Keratinocyte (primary cell): ENCODE measurements around the gene PTGDS. TPM values are rescaled to one million over a fixed set of nuclear protein-coding genes. Genes with fewer than 3 reads are reported as not detected.
A peak's percentile ranks its signal among the peaks of the same experiment; 100 is the strongest.

Experiments
- DNase-seq: peaks from one replicate; pipeline ENCODE4 v3.0.0-alpha.2; 2011; ENCODE audit warnings: low read depth, missing footprints, low spot score
- FAIRE-seq: peaks from 2 replicates; lab custom pipeline; 2011; peaks lifted over from hg19 to GRCh38; lab: Jason Lieb, UNC
- H2AFZ ChIP-seq: 2 replicates; pipeline ENCODE4 v1.6.0; 2012; ENCODE audit warnings: low read length, control low read depth, inconsistent platforms; ENCODE audit not compliant: control insufficient read depth
- H3K27ac ChIP-seq: 2 replicates; pipeline ENCODE4 v1.5.1; 2011; ENCODE audit warnings: low read length; ENCODE audit not compliant: control insufficient read depth, insufficient read depth
- H3K27me3 ChIP-seq: 3 replicates; pipeline ENCODE4 v1.6.0; 2011; ENCODE audit warnings: low read length; ENCODE audit not compliant: control insufficient read depth, insufficient read depth; ENCODE audit errors: extremely low read depth
- H3K36me3 ChIP-seq, 2 experiments: 2 replicates in 1 of 2; 3 replicates in 1 of 2; pipeline ENCODE4 v1.5.1; 2011; ENCODE audit warnings: low read length in 2 of 2, mild to moderate bottlenecking in 1 of 2; ENCODE audit not compliant: control insufficient read depth in 2 of 2, insufficient read depth in 2 of 2; ENCODE audit errors: extremely low read depth in 1 of 2
- H3K4me1 ChIP-seq: 3 replicates; pipeline ENCODE4 v1.5.1; 2011; ENCODE audit warnings: low read length; ENCODE audit not compliant: control insufficient read depth, insufficient read depth; ENCODE audit errors: extremely low read depth
- H3K4me2 ChIP-seq: 3 replicates; pipeline ENCODE4 v1.6.0; 2011; ENCODE audit warnings: low read depth, low read length; ENCODE audit not compliant: control insufficient read depth, insufficient read depth; ENCODE audit errors: extremely low read depth
- H3K4me3 ChIP-seq, 3 experiments: fragments of 200-600 bp in 1 of 3; sonication (generic) in 1 of 3; 2 replicates in 2 of 3; 3 replicates in 1 of 3; pipeline ENCODE4 v1.5.1; 2011 to 2016; ENCODE audit warnings: low read length in 3 of 3, mild to moderate bottlenecking in 3 of 3, control low read depth in 2 of 3, inconsistent platforms in 1 of 3, low read depth in 1 of 3, mixed read lengths in 1 of 3, mixed run types in 1 of 3, moderate library complexity in 1 of 3; ENCODE audit not compliant: control insufficient read depth in 2 of 3, insufficient read depth in 2 of 3; ENCODE audit errors: extremely low read depth in 1 of 3
- H3K79me2 ChIP-seq: 2 replicates; pipeline ENCODE4 v1.6.0; 2012; ENCODE audit warnings: low read length; ENCODE audit not compliant: control insufficient read depth, insufficient read depth
- H3K9ac ChIP-seq: 3 replicates; pipeline ENCODE4 v1.6.0; 2011; ENCODE audit warnings: low read length; ENCODE audit not compliant: control insufficient read depth, insufficient read depth; ENCODE audit errors: extremely low read depth
- H3K9me1 ChIP-seq: 3 replicates; pipeline ENCODE4 v1.6.0; 2011; ENCODE audit warnings: low read length; ENCODE audit not compliant: control insufficient read depth, insufficient read depth; ENCODE audit errors: extremely low read depth
- H3K9me3 ChIP-seq: 2 replicates; pipeline ENCODE4 v1.5.1; 2012; ENCODE audit warnings: low read depth, low read length; ENCODE audit not compliant: control insufficient read depth
- H4K20me1 ChIP-seq: 3 replicates; pipeline ENCODE4 v1.6.0; 2011; ENCODE audit warnings: low read length; ENCODE audit not compliant: control insufficient read depth, insufficient read depth; ENCODE audit errors: extremely low read depth
- EZH2 ChIP-seq: IDR thresholded peaks from one replicate; pipeline ENCODE4 v1.6.1; 2012; ENCODE audit warnings: inconsistent platforms, mild to moderate bottlenecking, low read length, moderate library complexity
- dilution Hi-C: fragments of 300-500 bp; cut with MboI; formaldehyde crosslinking; loops from one replicate; pipeline ENCODE4 v1.7.0; 2020; ENCODE audit warnings: low sequenced_read_pairs; ENCODE audit not compliant: extremely low pct_ligation_motif_present
- polyA plus RNA-seq, 5 experiments: library from polyadenylated mRNA; depleted of rRNA in 3 of 5; stranded (reverse) in 3 of 5; stranded (forward) in 1 of 5; unstranded in 1 of 5; fragments of >200 nt; gene quantifications; 1 replicate in 1 of 5; 2 replicates in 3 of 5; 3 replicates in 1 of 5; pipeline versions ENCODE4 v1.2.1 to v1.2.3, GENCODE V29; 2011 to 2012; ENCODE audit warnings: missing spikeins in 2 of 5, low read depth in 1 of 5, low replicate concordance in 1 of 5
- TF ChIP-seq, protein P1 (sequence below), 3 experiments: IDR thresholded peaks in 1 of 3; conservative IDR thresholded peaks in 1 of 3; optimal IDR thresholded peaks in 1 of 3; 2 replicates in 2 of 3; 3 replicates in 1 of 3; pipeline versions ENCODE3 to v1.5.1; 2011; ENCODE audit warnings: low read length in 3 of 3, mild to moderate bottlenecking in 3 of 3, moderate library complexity in 2 of 3, control low read depth in 1 of 3, inconsistent platforms in 1 of 3; ENCODE audit not compliant: insufficient read depth in 2 of 3; ENCODE audit errors: extremely low read depth in 1 of 3

Gene PTGDS
- polyA plus RNA-seq, 1 donor (not counting 4 experiments of a cell fraction or from before 2014, with no cell fraction given) = not detected

- FAIRE-seq (peak; percentile 9), DNase-seq (peak; percentile 36)
- H3K4me3 ChIP-seq = peak within 1 kb of the TSS; percentile 73 to 87 (median 85)
- H4K20me1 ChIP-seq = no peaks in the 10 kb centered on the region
- H3K4me2 ChIP-seq = peak within 1 kb of the TSS; percentile 83
- dilution Hi-C loops = loop anchor here (25.0 kb wide), 1 partner anchor 132 kb away; the partner anchor contains the start of gene RABL6
- H3K79me2 ChIP-seq = peaks cover 31% of the 10 kb centered on the region
- H3K9me3 ChIP-seq = no peaks in the 10 kb centered on the region
- H3K27ac ChIP-seq = peak within 1 kb of the TSS; percentile 67
- TF ChIP-seq, protein P1, sequence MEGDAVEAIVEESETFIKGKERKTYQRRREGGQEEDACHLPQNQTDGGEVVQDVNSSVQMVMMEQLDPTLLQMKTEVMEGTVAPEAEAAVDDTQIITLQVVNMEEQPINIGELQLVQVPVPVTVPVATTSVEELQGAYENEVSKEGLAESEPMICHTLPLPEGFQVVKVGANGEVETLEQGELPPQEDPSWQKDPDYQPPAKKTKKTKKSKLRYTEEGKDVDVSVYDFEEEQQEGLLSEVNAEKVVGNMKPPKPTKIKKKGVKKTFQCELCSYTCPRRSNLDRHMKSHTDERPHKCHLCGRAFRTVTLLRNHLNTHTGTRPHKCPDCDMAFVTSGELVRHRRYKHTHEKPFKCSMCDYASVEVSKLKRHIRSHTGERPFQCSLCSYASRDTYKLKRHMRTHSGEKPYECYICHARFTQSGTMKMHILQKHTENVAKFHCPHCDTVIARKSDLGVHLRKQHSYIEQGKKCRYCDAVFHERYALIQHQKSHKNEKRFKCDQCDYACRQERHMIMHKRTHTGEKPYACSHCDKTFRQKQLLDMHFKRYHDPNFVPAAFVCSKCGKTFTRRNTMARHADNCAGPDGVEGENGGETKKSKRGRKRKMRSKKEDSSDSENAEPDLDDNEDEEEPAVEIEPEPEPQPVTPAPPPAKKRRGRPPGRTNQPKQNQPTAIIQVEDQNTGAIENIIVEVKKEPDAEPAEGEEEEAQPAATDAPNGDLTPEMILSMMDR (optimal IDR thresholded peaks at IDR 0.05 in 1 of 3, IDR thresholded peaks at IDR 0.05 in 1 of 3, conservative IDR thresholded peaks at IDR 0.05 in 1 of 3; ENCODE audit: extremely low read depth in 1 of 3, insufficient read depth in 2 of 3, low read length in 3 of 3) = peak in 2 of 3 experiments; percentile 81 to 97
- TF ChIP-seq EZH2 = no peak
- peak within 1 kb of the TSS; percentile 40 for H2AFZ ChIP-seq
- no peaks in the 10 kb centered on the region for H3K27me3 ChIP-seq
- peaks cover 15 to 24% of the 10 kb centered on the region in 2 experiments for H3K36me3 ChIP-seq
- no peaks in the 10 kb centered on the region for H3K9me1 ChIP-seq
- H3K9ac ChIP-seq = peak within 1 kb of the TSS; percentile 80
- peaks cover 14% of the 10 kb centered on the region for H3K4me1 ChIP-seq
These were observed 32.6 kb upstream of the PTGDS start, which contains the start of the genes C8G and FBXW5 for GRCh38 chr9:136944519-136945332. Gene C8G (plus strand): TSS chr9:136945243. CDS start chr9:136945321, 78 bp downstream. Gene FBXW5 (minus strand): TSS chr9:136944738. CDS start chr9:136944083, 655 bp downstream.

DNA sequence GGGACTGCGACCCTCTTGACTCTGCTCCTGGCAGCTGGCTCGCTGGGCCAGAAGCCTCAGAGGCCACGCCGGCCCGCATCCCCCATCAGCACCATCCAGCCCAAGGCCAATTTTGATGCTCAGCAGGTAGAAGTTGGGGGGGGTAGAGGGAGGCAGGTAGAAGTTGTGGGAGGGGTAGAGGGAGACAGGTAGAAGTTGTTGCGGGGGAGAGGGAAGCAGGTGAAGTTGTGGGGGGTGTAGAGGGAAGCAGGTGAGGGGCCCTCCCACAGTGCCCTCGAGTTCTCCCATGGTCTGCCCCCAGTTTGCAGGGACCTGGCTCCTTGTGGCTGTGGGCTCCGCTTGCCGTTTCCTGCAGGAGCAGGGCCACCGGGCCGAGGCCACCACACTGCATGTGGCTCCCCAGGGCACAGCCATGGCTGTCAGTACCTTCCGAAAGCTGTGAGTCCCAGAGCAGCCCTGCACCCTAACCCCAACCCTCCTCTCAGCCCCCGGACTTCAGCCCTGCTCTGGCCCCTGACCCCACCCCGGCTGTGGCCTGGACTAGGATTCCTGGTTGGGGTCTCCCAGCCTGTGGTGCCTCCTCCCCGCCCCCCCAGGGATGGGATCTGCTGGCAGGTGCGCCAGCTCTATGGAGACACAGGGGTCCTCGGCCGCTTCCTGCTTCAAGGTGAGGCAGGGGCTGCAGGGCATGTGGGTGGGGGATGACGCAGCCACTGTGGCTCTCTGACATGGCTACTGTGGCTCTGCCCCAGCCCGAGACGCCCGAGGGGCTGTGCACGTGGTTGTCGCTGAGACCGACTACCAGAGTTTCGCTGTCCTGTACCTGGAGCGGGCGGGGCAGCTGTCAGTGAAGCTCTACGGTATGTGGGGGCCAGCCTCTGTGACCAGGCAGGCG, 31.7 kb upstream of the PTGDS start:
- no peak overlapping the region for H3K4me2 ChIP-seq
- no peaks in the 10 kb centered on the region for H3K27me3 ChIP-seq
- peaks cover 9 to 16% of the 10 kb centered on the region in 2 experiments for H3K36me3 ChIP-seq
- DNase-seq (no peak), FAIRE-seq (no peak)
- H3K4me3 ChIP-seq = no peak overlapping the region
- H3K79me2 ChIP-seq = peaks cover 31% of the 10 kb centered on the region
- H2AFZ ChIP-seq = no peak overlapping the region
- no peak overlapping the region for H3K9ac ChIP-seq
- no peaks in the 10 kb centered on the region for H3K9me1 ChIP-seq
- TF ChIP-seq, protein P1 (optimal IDR thresholded peaks at IDR 0.05 in 1 of 3, IDR thresholded peaks at IDR 0.05 in 1 of 3, conservative IDR thresholded peaks at IDR 0.05 in 1 of 3; ENCODE audit: extremely low read depth in 1 of 3, insufficient read depth in 2 of 3, low read length in 3 of 3) = no peak
- TF ChIP-seq EZH2 = no peak
- H3K4me1 ChIP-seq = peaks cover 19% of the 10 kb centered on the region
- H4K20me1 ChIP-seq = no peaks in the 10 kb centered on the region
- no peak overlapping the region for H3K27ac ChIP-seq
- no peaks in the 10 kb centered on the region for H3K9me3 ChIP-seq
- dilution Hi-C loops = loop anchor here (25.0 kb wide), 1 partner anchor 133 kb away; the partner anchor contains the start of gene RABL6
